Measurements from ENCODE around the gene RASEF. TPM values are rescaled to one million over a fixed set of nuclear protein-coding genes. Genes with fewer than 3 reads are reported as not detected.

RASEF gene
- total RNA-seq, 1 experiment from 2014 or later: 0.09 TPM

- Histone ChIP-seq H3K36me3 (ENCODE audit: insufficient read depth, low read length, poor library complexity, severe bottlenecking) (no peaks in the 10 kb centered on the region), H3K4me1 (ENCODE audit: insufficient read depth, low read length, poor library complexity, severe bottlenecking) (no peaks in the 10 kb centered on the region), H3K9me3 (ENCODE audit: low read depth, low read length, poor library complexity, severe bottlenecking) (no peaks in the 10 kb centered on the region), H3K27ac (ENCODE audit: low read depth, low read length, poor library complexity, severe bottlenecking) (no peak overlapping the region), H3K4me3 (ENCODE audit: low read depth, low read length, poor library complexity, severe bottlenecking) (no peak overlapping the region), H3K27me3 (replicated peaks; ENCODE audit: insufficient read depth, low read depth, low read length, poor library complexity) (peaks cover 5% of the 10 kb centered on the region)
- no peak for DNase-seq (ENCODE audit: low spot score)
- intact Hi-C loops (cut with micrococcal nuclease; ENCODE audit: unreplicated experiment): no loop called here
- CTCF ChIA-PET: no interaction called here
- POLR2A ChIA-PET (ENCODE audit: low non-redundant PET): no interaction called here
- no TSS peak for BruUV-seq (replicated peaks)
- no peak for TF ChIP-seq CTCF (conservative IDR thresholded peaks at IDR 0.05; ENCODE audit: low read depth, low read length)
- no peak for TF ChIP-seq EZH2 (IDR thresholded peaks at IDR 0.05; ENCODE audit: borderline replicate concordance, low read depth, low read length, poor library complexity, severe bottlenecking)
Measured at GRCh38 chr9:83015897-83016296, 47.0 kb downstream of the RASEF start.

GRCh38 chr9:83013867-83014605 is 48.9 kb downstream of the RASEF start:
- no peak overlapping the region for H3K27ac ChIP-seq (ENCODE audit: low read depth, low read length, poor library complexity, severe bottlenecking)
- intact Hi-C loops (cut with micrococcal nuclease; ENCODE audit: unreplicated experiment): no loop called here
- no peak for DNase-seq (ENCODE audit: low spot score)
- ChIA-PET CTCF (no interaction called here), POLR2A (ENCODE audit: low non-redundant PET) (interaction anchor here (0.7 kb wide), 1 partner anchor 8 kb away, joined by 3 read pairs; no protein-coding TSS in a partner anchor)
- peaks cover 5% of the 10 kb centered on the region for H3K27me3 ChIP-seq (replicated peaks; ENCODE audit: insufficient read depth, low read depth, low read length, poor library complexity)
- no peaks in the 10 kb centered on the region for H3K9me3 ChIP-seq (ENCODE audit: low read depth, low read length, poor library complexity, severe bottlenecking)
- H3K4me3 ChIP-seq (ENCODE audit: low read depth, low read length, poor library complexity, severe bottlenecking): no peak overlapping the region
- H3K36me3 ChIP-seq (ENCODE audit: insufficient read depth, low read length, poor library complexity, severe bottlenecking): no peaks in the 10 kb centered on the region
- no TSS peak for BruUV-seq (replicated peaks)
- TF ChIP-seq CTCF (conservative IDR thresholded peaks at IDR 0.05; ENCODE audit: low read depth, low read length) (no peak), EZH2 (IDR thresholded peaks at IDR 0.05; ENCODE audit: borderline replicate concordance, low read depth, low read length, poor library complexity, severe bottlenecking) (no peak)
- H3K4me1 ChIP-seq (ENCODE audit: insufficient read depth, low read length, poor library complexity, severe bottlenecking): no peaks in the 10 kb centered on the region

GRCh38 chr9:83012922-83013838 is 49.8 kb downstream of the RASEF start:
- Histone ChIP-seq H3K27ac (ENCODE audit: low read depth, low read length, poor library complexity, severe bottlenecking) (no peak overlapping the region), H3K4me3 (ENCODE audit: low read depth, low read length, poor library complexity, severe bottlenecking) (no peak overlapping the region), H3K36me3 (ENCODE audit: insufficient read depth, low read length, poor library complexity, severe bottlenecking) (no peaks in the 10 kb centered on the region), H3K4me1 (ENCODE audit: insufficient read depth, low read length, poor library complexity, severe bottlenecking) (no peaks in the 10 kb centered on the region), H3K27me3 (replicated peaks; ENCODE audit: insufficient read depth, low read depth, low read length, poor library complexity) (peaks cover 5% of the 10 kb centered on the region), H3K9me3 (ENCODE audit: low read depth, low read length, poor library complexity, severe bottlenecking) (no peaks in the 10 kb centered on the region)
- ChIA-PET POLR2A (ENCODE audit: low non-redundant PET) (no interaction called here), CTCF (no interaction called here)
- BruUV-seq (replicated peaks): no TSS peak
- no peak for TF ChIP-seq EZH2 (IDR thresholded peaks at IDR 0.05; ENCODE audit: borderline replicate concordance, low read depth, low read length, poor library complexity, severe bottlenecking)
- no peak for DNase-seq (ENCODE audit: low spot score)
- intact Hi-C loops (cut with micrococcal nuclease; ENCODE audit: unreplicated experiment): no loop called here

All from A673 (cell line).